ENCODE results near the gene MLLT10.
A peak's percentile ranks its signal among the peaks of the same experiment; 100 is the strongest.
"Not testable (repeated sequence)": the region's sequence is repeated elsewhere in the genome, so short reads cannot be mapped to it uniquely, and the experiment has no call there.

The MLLT10 gene

GRCh38 chr10:21700474-21700873 lies 166.4 kb downstream of the MLLT10 start:
- DNase-seq (ENCODE audit: low read depth), result no peak

- no peak for DNase-seq (ENCODE audit: low read depth)
Observed at GRCh38 chr10:21702633-21703111, 168.6 kb downstream of the MLLT10 start.

- DNase-seq (ENCODE audit: low read depth), result no peak
Observed at GRCh38 chr10:21705142-21705827, 171.3 kb downstream of the MLLT10 start.

- DNase-seq (ENCODE audit: low read depth), result no peak
Observed at GRCh38 chr10:21705828-21706176, 171.8 kb downstream of the MLLT10 start.

DNA sequence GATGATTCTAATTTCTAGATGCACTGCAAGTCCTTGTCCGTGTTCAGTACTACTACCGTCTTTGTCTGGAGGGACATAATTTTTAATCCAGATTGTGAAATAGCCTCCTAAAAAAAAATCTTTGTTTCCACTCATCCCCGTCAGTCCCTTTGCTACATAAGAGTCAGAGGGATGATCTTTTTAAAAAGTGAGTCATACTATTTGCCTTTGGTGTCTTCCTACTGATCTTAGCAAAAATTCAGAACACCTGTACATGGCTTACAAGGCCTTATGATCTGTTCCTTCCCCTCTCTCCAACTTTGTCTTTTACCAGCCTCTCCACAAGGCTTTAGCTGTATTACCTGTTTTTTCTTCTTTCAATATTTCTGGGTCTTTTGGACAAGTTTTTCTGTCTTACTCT lies 173.5 kb downstream of the MLLT10 start:
- DNase-seq (ENCODE audit: low read depth), result no peak

DNA sequence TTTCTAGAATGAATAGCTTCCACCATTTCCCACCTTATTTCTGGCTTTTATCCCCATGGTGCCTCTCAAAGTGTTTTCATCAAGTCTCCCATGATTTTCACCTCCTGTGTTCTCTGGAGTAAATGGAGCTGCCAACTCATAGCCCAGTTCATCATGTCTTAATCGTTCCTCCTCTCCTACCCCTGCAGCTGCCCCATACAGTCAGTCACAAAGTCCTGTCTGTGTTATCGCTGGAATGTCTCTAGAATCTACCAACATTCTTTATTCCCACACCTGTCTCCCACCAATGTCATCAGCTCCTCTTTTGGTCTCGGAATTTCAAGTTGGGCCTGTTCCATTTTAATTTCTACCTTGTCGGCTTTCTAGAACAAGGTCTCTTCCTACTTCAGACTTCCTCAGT lies 178.9 kb downstream of the MLLT10 start:
- no peak for DNase-seq (ENCODE audit: low read depth)

DNA sequence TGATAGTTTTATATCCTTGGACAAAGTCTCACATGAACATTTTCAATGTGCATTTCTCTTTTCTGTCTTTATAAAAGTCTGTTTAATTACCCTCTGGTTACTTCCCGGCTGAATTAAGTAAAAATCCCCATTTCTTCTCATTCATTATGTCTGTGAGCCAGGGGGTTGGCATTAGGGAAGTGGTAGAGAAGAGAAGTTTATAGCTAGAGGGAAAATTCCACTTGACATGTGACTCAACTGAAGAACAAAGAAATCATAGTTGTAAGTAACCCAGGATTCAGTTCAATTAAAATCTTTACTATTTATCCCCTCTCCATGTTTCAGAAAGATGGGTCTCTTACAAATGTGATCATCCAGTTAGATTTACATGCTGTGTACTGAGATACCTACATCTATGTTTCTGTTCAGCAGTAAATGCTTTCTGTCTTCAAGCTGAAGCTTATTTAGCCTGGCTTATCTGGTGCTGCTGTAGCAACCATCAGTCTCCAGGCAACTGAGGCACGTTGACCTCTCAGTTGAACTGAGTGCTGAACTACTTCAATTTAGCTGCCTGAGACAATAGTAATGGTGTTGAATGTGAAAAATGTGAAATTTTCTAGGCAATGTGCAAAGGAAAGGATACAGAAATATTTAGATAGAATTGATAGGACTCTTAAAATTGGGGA lies 181.6 kb downstream of the MLLT10 start:
- DNase-seq (ENCODE audit: low read depth), result no peak

DNA sequence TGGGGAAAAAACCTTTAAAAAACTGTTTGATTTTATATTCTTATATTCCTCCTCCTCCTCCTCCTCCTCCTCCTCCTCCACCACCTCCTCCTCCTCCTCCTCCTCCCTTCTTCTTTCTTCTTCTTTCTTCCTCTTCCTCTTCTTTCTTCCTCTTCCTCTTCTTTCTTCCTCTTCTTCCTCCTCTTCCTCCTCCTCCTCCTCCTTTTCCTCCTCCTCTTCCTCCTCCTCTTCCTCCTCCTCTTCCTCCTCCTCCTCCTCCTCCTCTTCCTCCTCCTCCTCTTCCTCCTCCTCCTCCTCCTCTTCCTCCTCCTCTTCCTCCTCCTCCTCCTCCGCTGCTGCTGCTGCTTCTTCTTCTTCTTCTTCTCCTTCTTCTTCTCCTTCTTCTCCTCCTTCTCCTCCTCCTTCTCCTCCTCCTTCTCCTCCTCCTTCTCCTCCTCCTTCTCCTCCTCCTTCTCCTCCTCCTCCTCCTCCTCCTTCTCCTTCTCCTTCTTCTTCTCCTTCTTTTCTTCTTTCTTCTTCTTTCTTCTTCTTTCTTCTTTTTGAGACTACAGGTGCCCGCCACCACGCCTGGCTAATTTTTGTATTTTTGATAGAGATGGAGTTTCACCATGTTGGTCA lies 183.5 kb downstream of the MLLT10 start:
- DNase-seq (ENCODE audit: low read depth), result not testable (repeated sequence)

DNA sequence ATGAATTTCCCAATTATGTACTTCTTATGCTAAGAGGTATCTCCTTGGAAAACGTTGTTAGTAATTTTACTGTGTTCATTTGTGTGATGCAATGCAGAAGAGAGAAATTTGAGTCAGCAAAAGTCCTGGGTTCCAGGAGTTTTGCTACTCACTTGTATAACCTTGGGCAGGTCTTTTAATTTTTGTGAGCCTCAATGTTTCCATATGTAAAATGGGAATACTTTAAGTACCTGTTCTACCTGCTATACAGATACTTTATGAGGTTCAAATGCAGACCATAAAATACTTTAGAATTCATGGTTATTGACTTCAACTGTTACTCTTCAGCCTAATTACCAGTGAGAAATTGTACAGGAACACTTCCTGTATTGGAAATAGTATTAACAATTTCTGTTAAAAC lies 185.5 kb downstream of the MLLT10 start:
- DNase-seq (ENCODE audit: low read depth), result no peak

GRCh38 chr10:21720090-21720489 lies 186.1 kb downstream of the MLLT10 start:
- no peak for DNase-seq (ENCODE audit: low read depth)

DNA sequence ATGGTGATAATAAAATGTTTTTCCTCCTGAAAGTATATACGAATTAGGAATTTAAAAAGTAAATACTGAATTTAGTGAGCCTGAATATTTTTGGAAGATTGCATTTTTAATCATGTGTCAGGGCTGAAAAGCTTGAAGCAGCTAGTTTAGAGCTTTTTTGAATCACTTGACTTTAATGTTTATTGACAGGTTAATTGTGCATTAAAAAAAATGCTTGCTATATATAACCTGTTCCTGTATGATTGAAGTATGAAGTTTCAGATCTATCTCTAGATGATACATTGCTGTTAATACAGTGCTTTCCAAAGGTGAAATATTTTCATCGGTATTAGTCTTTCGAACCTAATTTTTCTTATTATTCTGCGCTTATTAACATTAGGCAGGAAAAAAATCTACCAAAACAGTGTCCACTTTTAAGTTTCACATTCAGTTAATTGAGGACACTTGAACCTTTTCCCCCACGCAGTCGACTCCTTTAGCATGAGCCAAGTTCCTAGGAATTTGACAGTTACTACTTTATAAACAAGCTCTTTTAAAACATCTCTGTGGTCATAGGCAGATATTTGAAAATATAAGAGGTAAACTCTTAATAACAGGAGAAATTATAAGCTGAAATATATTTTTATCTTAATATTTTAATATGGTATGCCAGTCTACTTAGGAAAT lies 187.1 kb downstream of the MLLT10 start:
- no peak for DNase-seq (ENCODE audit: low read depth)

GRCh38 chr10:21722209-21722608 lies 188.2 kb downstream of the MLLT10 start:
- no peak for DNase-seq (ENCODE audit: low read depth)

DNA sequence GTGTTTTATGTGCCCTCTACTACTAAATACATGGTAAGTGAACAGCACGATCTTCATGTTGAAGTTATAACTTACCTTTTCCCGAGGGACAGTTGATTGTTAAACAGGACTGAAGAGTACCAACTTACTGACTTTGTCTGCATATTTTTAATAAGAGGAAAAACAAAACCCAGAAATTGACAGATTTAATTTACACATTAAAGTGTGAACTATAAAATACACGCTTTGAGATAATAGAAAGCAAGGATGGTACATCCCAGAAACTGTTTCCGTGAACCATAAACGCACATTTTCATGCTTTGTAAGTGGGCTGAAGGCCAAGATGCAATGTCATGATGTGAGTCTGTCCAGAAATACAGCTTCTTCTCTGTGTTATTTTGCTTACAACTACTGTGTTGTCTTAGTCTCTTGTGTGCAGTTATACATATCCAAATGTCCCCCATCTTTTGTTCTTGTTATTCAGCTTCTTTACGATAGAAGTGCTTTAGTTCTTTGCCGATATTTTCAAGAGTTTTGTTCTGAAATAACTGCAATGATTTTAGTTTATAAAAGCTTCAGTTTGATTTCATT lies 190.1 kb downstream of the MLLT10 start:
- no peak for DNase-seq (ENCODE audit: low read depth)

DNA sequence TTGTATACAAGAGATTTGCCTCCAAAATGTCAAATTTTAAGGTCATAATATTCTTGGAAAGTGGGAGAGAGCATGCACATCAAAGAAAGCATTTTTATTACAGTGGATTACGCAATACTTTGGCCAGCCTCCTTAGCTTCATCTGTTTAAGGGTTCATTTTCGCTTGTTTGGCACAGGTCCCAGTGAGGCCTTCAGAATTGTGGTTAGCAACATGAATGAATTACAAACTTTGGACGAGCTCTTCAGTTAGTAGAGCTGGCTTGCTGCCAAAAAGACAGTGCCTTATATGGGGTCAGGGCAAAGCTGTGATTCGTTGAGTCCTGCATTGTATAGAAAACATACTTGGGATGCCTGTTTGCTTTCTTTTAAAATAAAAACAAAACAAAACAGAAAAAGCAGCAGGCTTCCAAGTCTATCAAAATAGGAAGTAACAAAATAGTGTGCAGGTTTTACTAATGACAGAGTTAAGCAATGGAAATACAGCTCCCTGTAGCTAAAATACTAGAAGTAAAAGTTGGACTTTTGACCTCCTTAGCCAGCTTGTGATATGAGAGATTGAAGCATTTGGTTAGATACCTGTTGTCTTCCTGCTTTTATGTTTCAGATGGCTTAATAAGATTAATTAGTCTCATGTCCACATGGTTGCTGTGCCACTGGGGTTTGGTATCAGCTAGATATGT lies 190.8 kb downstream of the MLLT10 start:
- DNase-seq (ENCODE audit: low read depth), result peak; percentile 90

- no peak for DNase-seq (ENCODE audit: low read depth)
Observed at GRCh38 chr10:21726601-21727225, 192.7 kb downstream of the MLLT10 start.

GRCh38 chr10:21727452-21728168 lies 193.6 kb downstream of the MLLT10 start:
- DNase-seq (ENCODE audit: low read depth), result no peak

GRCh38 chr10:21728618-21729017 lies 194.6 kb downstream of the MLLT10 start:
- DNase-seq (ENCODE audit: low read depth), result no peak

DNA sequence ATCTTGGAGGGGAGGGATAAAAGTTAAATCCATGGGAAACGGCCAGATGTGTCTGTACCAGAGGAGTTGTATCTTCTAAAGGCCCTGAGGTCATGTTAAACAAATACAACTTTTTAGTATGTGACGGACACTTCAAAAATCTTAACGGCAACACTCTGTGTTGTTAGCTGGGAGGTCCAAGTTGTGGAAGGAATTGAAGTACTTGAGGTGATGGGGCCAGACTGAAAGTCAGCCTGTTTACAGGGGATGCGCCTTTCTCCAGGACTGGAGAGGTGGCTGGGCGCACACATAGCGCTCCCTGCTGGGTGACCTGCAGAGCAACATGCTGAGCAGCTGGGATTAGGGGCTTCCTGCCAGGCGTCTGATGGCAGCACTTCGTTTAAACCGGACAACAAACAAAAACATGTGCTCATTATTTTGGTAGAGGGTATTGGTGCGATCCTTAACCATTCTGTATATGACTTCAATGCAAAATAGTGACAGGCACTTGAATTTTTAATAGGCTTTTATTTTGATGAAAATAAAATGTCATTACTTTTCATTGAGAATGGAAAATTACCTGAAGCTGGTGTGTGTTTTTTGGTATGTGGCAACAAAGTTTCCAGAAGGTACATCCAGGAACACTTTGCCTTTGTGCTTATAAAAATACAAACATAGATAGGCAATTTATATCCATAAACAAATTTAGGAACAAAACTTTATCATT lies 198.2 kb downstream of the MLLT10 start:
- DNase-seq (ENCODE audit: low read depth), result no peak

DNA sequence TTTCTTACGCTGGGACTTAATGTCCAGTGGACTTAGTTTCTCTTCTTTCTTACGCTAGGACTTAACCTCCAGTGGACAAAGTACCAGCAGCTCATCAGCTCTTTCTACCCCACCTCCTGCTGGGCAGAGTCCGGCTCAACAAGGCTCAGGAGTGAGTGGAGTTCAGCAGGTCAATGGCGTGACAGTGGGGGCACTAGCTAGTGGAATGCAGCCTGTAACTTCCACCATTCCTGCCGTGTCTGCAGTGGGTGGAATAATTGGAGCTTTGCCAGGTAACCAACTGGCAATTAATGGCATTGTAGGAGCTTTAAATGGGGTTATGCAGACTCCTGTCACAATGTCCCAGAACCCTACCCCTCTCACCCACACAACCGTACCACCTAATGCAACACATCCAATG lies 199.7 kb downstream of the MLLT10 start:
- DNase-seq (ENCODE audit: low read depth), result no peak

- DNase-seq (ENCODE audit: low read depth), result no peak
Observed at GRCh38 chr10:21737106-21737505, 203.1 kb downstream of the MLLT10 start.

Measured in HS-27A (cell line).